22Rv1 (cell line): Measurements from ENCODE around the gene GABBR2.

ENCODE experiments used
- CTCF ChIP-seq: fragments of 450-650 bp; IDR thresholded peaks from 2 replicates; pipeline ENCODE4 v1.5.1; 2017; ENCODE audit warnings: mild to moderate bottlenecking
- ZFX ChIP-seq: fragments of 450-650 bp; IDR thresholded peaks from 2 replicates; pipeline ENCODE4 v1.6.1; 2017; ENCODE audit warnings: antibody characterized with exemption, borderline replicate concordance

GRCh38 chr9:98520221-98520960 lies 188.3 kb downstream of the GABBR2 start:
- TF ChIP-seq CTCF (no peak), ZFX (no peak)
